GM23248 (cell line): ENCODE results near the gene KLHDC9. TPM values are rescaled to one million over a fixed set of nuclear protein-coding genes. Genes with fewer than 3 reads are reported as not detected.
A peak's percentile ranks its signal among the peaks of the same experiment; 100 is the strongest.

Experiments
- DNase-seq: peaks from one replicate; pipeline ENCODE4 v3.0.0-alpha.2; 2015
- H2AFZ ChIP-seq: fragments of 200-600 bp; sonication (generic); 2 replicates; pipeline ENCODE4 v1.6.1; 2016; ENCODE audit warnings: antibody characterized with exemption
- H3F3A ChIP-seq: fragments of 200-600 bp; sonication (generic); 2 replicates; pipeline ENCODE4 v1.6.1; 2016; ENCODE audit warnings: mild to moderate bottlenecking, antibody characterized with exemption, mixed run types; ENCODE audit not compliant: insufficient read depth
- H3K27ac ChIP-seq: fragments of 200-600 bp; sonication (generic); 2 replicates; pipeline ENCODE4 v1.5.1; 2016; ENCODE audit warnings: mild to moderate bottlenecking
- H3K27me3 ChIP-seq: fragments of 200-600 bp; sonication (generic); replicated peaks from 2 replicates; pipeline ENCODE4 v1.6.1; 2016; ENCODE audit warnings: mild to moderate bottlenecking; ENCODE audit not compliant: insufficient read depth
- H3K36me3 ChIP-seq: fragments of 200-600 bp; sonication (generic); 2 replicates; pipeline ENCODE4 v1.6.1; 2016; ENCODE audit warnings: low read depth, mild to moderate bottlenecking
- H3K4me1 ChIP-seq: fragments of 200-600 bp; sonication (generic); 2 replicates; pipeline ENCODE4 v1.6.1; 2016; ENCODE audit warnings: mild to moderate bottlenecking; ENCODE audit not compliant: insufficient read depth
- H3K4me2 ChIP-seq: fragments of 200-600 bp; sonication (generic); one replicate; pipeline ENCODE4 v1.6.1; 2016; ENCODE audit warnings: mild to moderate bottlenecking; ENCODE audit not compliant: unreplicated experiment
- H3K4me3 ChIP-seq: fragments of 200-600 bp; sonication (generic); 2 replicates; pipeline ENCODE4 v1.5.1; 2016; ENCODE audit warnings: mild to moderate bottlenecking
- H3K79me2 ChIP-seq: fragments of 200-600 bp; sonication (generic); 2 replicates; pipeline ENCODE4 v1.6.1; 2016; ENCODE audit warnings: mild to moderate bottlenecking; ENCODE audit not compliant: insufficient read depth
- H3K9ac ChIP-seq: fragments of 200-600 bp; sonication (generic); 2 replicates; pipeline ENCODE4 v1.6.1; 2016; ENCODE audit warnings: mild to moderate bottlenecking
- H3K9me2 ChIP-seq: fragments of 200-600 bp; sonication (generic); 2 replicates; pipeline ENCODE4 v1.6.1; 2016; ENCODE audit warnings: mixed run types, mild to moderate bottlenecking, moderate library complexity; ENCODE audit not compliant: insufficient read depth
- H3K9me3 ChIP-seq: fragments of 200-600 bp; sonication (generic); one replicate; pipeline ENCODE4 v1.6.1; 2017; ENCODE audit warnings: low read depth
- H4K20me1 ChIP-seq: fragments of 200-600 bp; sonication (generic); 2 replicates; pipeline ENCODE4 v1.6.0; 2016; ENCODE audit not compliant: insufficient read depth
- EZH2 ChIP-seq: fragments of 200-600 bp; sonication (generic); IDR thresholded peaks from 2 replicates; pipeline ENCODE4 v1.6.1; 2018; ENCODE audit warnings: antibody characterized with exemption, mild to moderate bottlenecking; ENCODE audit not compliant: insufficient read depth, poor library complexity, severe bottlenecking
- EZH2phosphoT487 ChIP-seq: fragments of 200-600 bp; sonication (generic); IDR thresholded peaks from 2 replicates; pipeline ENCODE4 v1.6.1; 2018; ENCODE audit warnings: antibody characterized with exemption, moderate library complexity, mild to moderate bottlenecking, low read depth; ENCODE audit not compliant: insufficient read depth
- WGBS, 2 experiments: methylation state at CpG; one replicate each; pipeline ENCODE4 v1.1.6; 2015 to 2017; ENCODE audit warnings: low lambda C conversion rate in 2 of 2, low coverage in 1 of 2; ENCODE audit errors: missing lambda C conversion rate in 2 of 2; 5-methylcytosine and 5-hydroxymethylcytosine counted together
- in situ Hi-C: fragments of 300-500 bp; cut with MboI; formaldehyde crosslinking; loops from 2 replicates; pipeline ENCODE4 v1.15.0; 2020
- polyA plus RNA-seq: library from polyadenylated mRNA; unstranded; fragments of >200 nt; fragmentation: Nextera tagmentation; extraction: Ambion mirVana; gene quantifications from 2 replicates; pipeline ENCODE4 v1.2.1, GENCODE V29; 2016
- total RNA-seq: library from RNA; depleted of rRNA; stranded (reverse); fragments of >200 nt; shearing (Covaris generic); gene quantifications from 2 replicates; pipeline ENCODE4 v1.2.3, GENCODE V29; 2014

KLHDC9 gene
- total and polyA plus RNA-seq, 2 experiments from 2014 or later, result 3.2 to 3.7 TPM

- H3K4me3 ChIP-seq, result no peak overlapping the region
- no peak for DNase-seq
Observed at GRCh38 chr1:161083748-161084596, 14.2 kb upstream of the KLHDC9 start.

GRCh38 chr1:161084597-161084988 is 13.6 kb upstream of the KLHDC9 start:
- Histone ChIP-seq H3K9me2 (no peaks in the 10 kb centered on the region), H3K27ac (peak overlapping the region; percentile 88), H3K4me1 (peaks cover 70% of the 10 kb centered on the region), H3K4me3 (no peak overlapping the region), H4K20me1 (no peaks in the 10 kb centered on the region), H2AFZ (no peak overlapping the region), H3F3A (peaks cover 43% of the 10 kb centered on the region), H3K9me3 (no peaks in the 10 kb centered on the region), H3K4me2 (no peak overlapping the region), H3K27me3 (no peaks in the 10 kb centered on the region), H3K36me3 (no peaks in the 10 kb centered on the region), H3K9ac (0 out of 2 replicates have a peak overlapping the region, but pooled peaks have one; percentile 17), H3K79me2 (no peaks in the 10 kb centered on the region)
- DNase-seq, result no peak
- TF ChIP-seq EZH2 (no peak), EZH2phosphoT487 (no peak)
- in situ Hi-C loops, result no loop called here
- WGBS, 2 experiments, result 100% methylated on average over 1 of the region's 1 CpG; no CpG with 5 or more reads in 1 of the 2 experiments

More at GRCh38 chr1:161083748-161084596, 14.2 kb upstream of the KLHDC9 start:
- Histone ChIP-seq H3K4me2 (peak overlapping the region; percentile 42), H3K4me1 (peaks cover 70% of the 10 kb centered on the region), H3K36me3 (no peaks in the 10 kb centered on the region), H2AFZ (peak overlapping the region; percentile 69), H3K9ac (peak overlapping the region; percentile 74), H3K9me2 (no peaks in the 10 kb centered on the region), H3K27ac (peak overlapping the region; percentile 88), H3F3A (peaks cover 43% of the 10 kb centered on the region), H3K27me3 (no peaks in the 10 kb centered on the region), H3K79me2 (no peaks in the 10 kb centered on the region), H3K9me3 (no peaks in the 10 kb centered on the region), H4K20me1 (no peaks in the 10 kb centered on the region)
- TF ChIP-seq EZH2phosphoT487 (no peak), EZH2 (no peak)
- 59 to 61% methylated on average over 10 of the region's 10 CpGs for WGBS, 2 experiments
- in situ Hi-C loops, result no loop called here

- no peaks in the 10 kb centered on the region for H3K79me2 ChIP-seq
- no peak overlapping the region for H3K4me3 ChIP-seq
- WGBS, 2 experiments, result 59 to 60% methylated on average over 2 of the region's 2 CpGs
- H2AFZ ChIP-seq, result peak overlapping the region; percentile 62
- DNase-seq, result peak; percentile 60
- no peaks in the 10 kb centered on the region for H3K36me3 ChIP-seq
- peak overlapping the region; percentile 17; the same call in 1 of the 2 replicates for H3K9ac ChIP-seq
- peaks cover 67% of the 10 kb centered on the region for H3K4me1 ChIP-seq
- in situ Hi-C loops, result no loop called here
- H3K4me2 ChIP-seq, result no peak overlapping the region
- no peaks in the 10 kb centered on the region for H3K9me2 ChIP-seq
- H3K27me3 ChIP-seq, result no peaks in the 10 kb centered on the region
- TF ChIP-seq EZH2phosphoT487, result no peak
- no peak for TF ChIP-seq EZH2
- no peaks in the 10 kb centered on the region for H4K20me1 ChIP-seq
- H3K27ac ChIP-seq, result peak overlapping the region; percentile 88; the same call in 1 of the 2 replicates
- H3F3A ChIP-seq, result peaks cover 40% of the 10 kb centered on the region
- no peaks in the 10 kb centered on the region for H3K9me3 ChIP-seq
Observed at GRCh38 chr1:161085165-161085564, 13.0 kb upstream of the KLHDC9 start.

- WGBS, 2 experiments, result 29 to 44% methylated on average over 3 to 4 of the region's 4 CpGs
- TF ChIP-seq EZH2 (no peak), EZH2phosphoT487 (no peak)
Observed at GRCh38 chr1:161086457-161086856, 11.7 kb upstream of the KLHDC9 start.

More at GRCh38 chr1:161086457-161086856, 11.7 kb upstream of the KLHDC9 start:
- Histone ChIP-seq H3F3A (peaks cover 33% of the 10 kb centered on the region), H3K9ac (no peak overlapping the region), H3K9me3 (no peaks in the 10 kb centered on the region), H3K27me3 (no peaks in the 10 kb centered on the region), H3K4me2 (no peak overlapping the region), H3K36me3 (no peaks in the 10 kb centered on the region), H4K20me1 (no peaks in the 10 kb centered on the region), H3K4me3 (no peak overlapping the region), H3K79me2 (no peaks in the 10 kb centered on the region), H2AFZ (no peak overlapping the region), H3K27ac (no peak overlapping the region), H3K4me1 (peaks cover 54% of the 10 kb centered on the region), H3K9me2 (no peaks in the 10 kb centered on the region)
- no peak for DNase-seq
- in situ Hi-C loops, result no loop called here
